ENCODE measurements around the gene CBR1. TPM values are rescaled to one million over a fixed set of nuclear protein-coding genes. Genes with fewer than 3 reads are reported as not detected.

CBR1 gene
- total and polyA plus RNA-seq, 2 donors (not counting 3 experiments of a cell fraction or from before 2014, with no cell fraction given) = 41.3 to 124 TPM

- no peaks in the 10 kb centered on the region for H3K9me1 ChIP-seq (replicated peaks; ENCODE audit: control insufficient read depth, extremely low read depth, insufficient read depth, low read length)
- intact Hi-C loops (cut with micrococcal nuclease) (no loop called here), dilution Hi-C loops (cut with MboI; ENCODE audit: extremely low pct_ligation_motif_present, low sequenced_read_pairs) (no loop called here)
- H3K4me1 ChIP-seq (ENCODE audit: control insufficient read depth, extremely low read depth, insufficient read depth, low read length) = no peaks in the 10 kb centered on the region
- H3K27ac ChIP-seq (ENCODE audit: insufficient read depth, low read depth, low read length) = no peak overlapping the region
- BruUV-seq (replicated peaks) = no TSS peak
- no peak overlapping the region for H2AFZ ChIP-seq (ENCODE audit: low read depth, low read length)
- H3K9ac ChIP-seq (replicated peaks; ENCODE audit: extremely low read depth, insufficient read depth, low read length) = no peak overlapping the region
- DNase-seq (ENCODE audit: low read depth, low spot score) (no peak), FAIRE-seq (no peak)
- no peaks in the 10 kb centered on the region for H3K9me3 ChIP-seq (replicated peaks; ENCODE audit: control insufficient read depth, insufficient read depth, low read length)
- no peak overlapping the region for H3K4me3 ChIP-seq (replicated peaks in 1 of 3; ENCODE audit: insufficient read depth in 1 of 3, low read depth in 1 of 3, low read length in 3 of 3)
- no peaks in the 10 kb centered on the region for H4K20me1 ChIP-seq (replicated peaks; ENCODE audit: control insufficient read depth, extremely low read depth, insufficient read depth, low read length)
- peaks cover 4 to 12% of the 10 kb centered on the region in 2 experiments for H3K27me3 ChIP-seq (ENCODE audit: control insufficient read depth in 2 of 2, insufficient read depth in 2 of 2, low read length in 2 of 2)
- TF ChIP-seq FOS (IDR thresholded peaks at IDR 0.05; ENCODE audit: borderline replicate concordance, insufficient read depth, low read length) = no peak
- no peak for TF ChIP-seq CTCF (IDR thresholded peaks at IDR 0.05; ENCODE audit: extremely low read depth in 1 of 2, insufficient read depth in 1 of 2, low read depth in 1 of 2, low read length in 2 of 2)
- no peak for TF ChIP-seq POLR2A (IDR thresholded peaks at IDR 0.05; ENCODE audit: low read depth, low read length)
- TF ChIP-seq POLR2AphosphoS5 (IDR thresholded peaks at IDR 0.05; ENCODE audit: insufficient read depth, low read depth, low read length) = no peak
- TF ChIP-seq MYC (IDR thresholded peaks at IDR 0.05; ENCODE audit: low read depth, low read length) = no peak
- no peak for TF ChIP-seq EZH2 (IDR thresholded peaks at IDR 0.05; ENCODE audit: borderline replicate concordance, low read depth, low read length, severe bottlenecking)
- no peak for TF ChIP-seq MAX (IDR thresholded peaks at IDR 0.05; ENCODE audit: insufficient read depth, insufficient read length)
- TF ChIP-seq JUN (IDR thresholded peaks at IDR 0.05; ENCODE audit: borderline replicate concordance, insufficient read depth, insufficient read length, low read depth) = no peak
- no peak for TF ChIP-seq GATA2 (IDR thresholded peaks at IDR 0.05; ENCODE audit: insufficient read depth, insufficient read length, low read depth, low read length)
- H3K36me3 ChIP-seq (ENCODE audit: control insufficient read depth in 2 of 2, extremely low read depth in 1 of 2, insufficient read depth in 2 of 2, low read length in 2 of 2) = no peaks in the 10 kb centered on the region
- ChIA-PET POLR2A (no interaction called here), CTCF (interaction anchor here (0.6 to 2.7 kb wide), 2 partner anchors 10 to 249 kb away, joined by 3 to 7 read pairs; no protein-coding TSS in a partner anchor)
- H3K4me2 ChIP-seq (ENCODE audit: insufficient read depth, low read length) = no peak overlapping the region
- H3K79me2 ChIP-seq (ENCODE audit: control insufficient read depth, insufficient read depth, low read length) = no peaks in the 10 kb centered on the region
These were observed 7.9 kb downstream of the CBR1 start for GRCh38 chr21:36077758-36078157.

Data from endothelial cell of umbilical vein (primary cell).